ENCODE results near the gene RNF150. TPM values are rescaled to one million over a fixed set of nuclear protein-coding genes. Genes with fewer than 3 reads are reported as not detected.

The RNF150 gene
- total RNA-seq, 1 experiment from 2014 or later = 1.3 TPM

DNA sequence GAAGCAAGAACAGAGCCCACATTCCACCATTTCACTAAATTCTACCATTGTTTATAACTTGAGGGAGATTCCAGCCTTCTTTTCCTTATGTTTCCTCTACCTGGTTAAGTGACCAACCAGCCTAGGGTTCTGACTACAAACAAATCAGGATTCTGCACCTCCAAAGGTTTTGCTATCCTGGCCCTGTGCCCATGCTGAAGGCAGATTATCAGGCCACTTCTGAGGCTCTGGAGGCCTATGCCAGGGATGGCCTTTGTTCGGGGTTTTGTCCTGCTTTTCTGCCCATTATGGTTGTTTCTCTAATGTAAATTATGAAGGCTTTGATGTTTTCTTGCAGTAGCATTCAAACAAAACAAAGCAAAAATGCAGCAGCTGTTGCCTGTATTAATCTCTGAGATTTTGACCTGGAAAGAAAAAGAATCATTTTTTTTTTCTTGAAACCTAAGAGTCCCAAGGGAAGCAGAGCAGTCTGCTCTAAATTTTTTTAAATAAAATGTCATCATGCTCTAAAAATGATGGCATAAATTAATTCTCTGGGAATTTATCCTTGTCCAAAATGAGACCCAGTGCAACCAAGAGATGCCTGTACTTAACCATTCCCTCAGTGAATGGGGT lies 55.6 kb downstream of the RNF150 start:
- Histone ChIP-seq H3K4me1 (ENCODE audit: control insufficient read depth, insufficient read depth, low read length) (no peaks in the 10 kb centered on the region), H3K36me3 (ENCODE audit: control insufficient read depth, insufficient read depth, low read length) (no peaks in the 10 kb centered on the region), H3K27me3 (ENCODE audit: control insufficient read depth, insufficient read depth, low read length) (no peaks in the 10 kb centered on the region), H3K9me3 (ENCODE audit: control insufficient read depth, insufficient read depth, low read depth, low read length) (no peaks in the 10 kb centered on the region), H3K4me3 (ENCODE audit: low read depth in 2 of 2, low read length in 2 of 2) (no peak overlapping the region), H3K27ac (ENCODE audit: low read length) (no peak overlapping the region)
- ChIA-PET POLR2A (no interaction called here), CTCF (no interaction called here)
- BruUV-seq (replicated peaks) = no TSS peak
- in situ Hi-C loops (cut with HindIII; ENCODE audit: low pct_unique_long_range_greater_than_20kb, low sequenced_read_pairs) = no loop called here
- intact Hi-C loops (cut with micrococcal nuclease; ENCODE audit: unreplicated experiment) = no loop called here
- ATAC-seq = no peak
- no peak for DNase-seq (ENCODE audit: low read depth, low spot score)
- no peak for TF ChIP-seq TCF7L2 (IDR thresholded peaks at IDR 0.05; ENCODE audit: low read depth, low read length)
- TF ChIP-seq, protein P1, sequence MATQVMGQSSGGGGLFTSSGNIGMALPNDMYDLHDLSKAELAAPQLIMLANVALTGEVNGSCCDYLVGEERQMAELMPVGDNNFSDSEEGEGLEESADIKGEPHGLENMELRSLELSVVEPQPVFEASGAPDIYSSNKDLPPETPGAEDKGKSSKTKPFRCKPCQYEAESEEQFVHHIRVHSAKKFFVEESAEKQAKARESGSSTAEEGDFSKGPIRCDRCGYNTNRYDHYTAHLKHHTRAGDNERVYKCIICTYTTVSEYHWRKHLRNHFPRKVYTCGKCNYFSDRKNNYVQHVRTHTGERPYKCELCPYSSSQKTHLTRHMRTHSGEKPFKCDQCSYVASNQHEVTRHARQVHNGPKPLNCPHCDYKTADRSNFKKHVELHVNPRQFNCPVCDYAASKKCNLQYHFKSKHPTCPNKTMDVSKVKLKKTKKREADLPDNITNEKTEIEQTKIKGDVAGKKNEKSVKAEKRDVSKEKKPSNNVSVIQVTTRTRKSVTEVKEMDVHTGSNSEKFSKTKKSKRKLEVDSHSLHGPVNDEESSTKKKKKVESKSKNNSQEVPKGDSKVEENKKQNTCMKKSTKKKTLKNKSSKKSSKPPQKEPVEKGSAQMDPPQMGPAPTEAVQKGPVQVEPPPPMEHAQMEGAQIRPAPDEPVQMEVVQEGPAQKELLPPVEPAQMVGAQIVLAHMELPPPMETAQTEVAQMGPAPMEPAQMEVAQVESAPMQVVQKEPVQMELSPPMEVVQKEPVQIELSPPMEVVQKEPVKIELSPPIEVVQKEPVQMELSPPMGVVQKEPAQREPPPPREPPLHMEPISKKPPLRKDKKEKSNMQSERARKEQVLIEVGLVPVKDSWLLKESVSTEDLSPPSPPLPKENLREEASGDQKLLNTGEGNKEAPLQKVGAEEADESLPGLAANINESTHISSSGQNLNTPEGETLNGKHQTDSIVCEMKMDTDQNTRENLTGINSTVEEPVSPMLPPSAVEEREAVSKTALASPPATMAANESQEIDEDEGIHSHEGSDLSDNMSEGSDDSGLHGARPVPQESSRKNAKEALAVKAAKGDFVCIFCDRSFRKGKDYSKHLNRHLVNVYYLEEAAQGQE (IDR thresholded peaks at IDR 0.05; ENCODE audit: insufficient read depth in 1 of 2, low read depth in 2 of 2, low read length in 1 of 2) = no peak
- TF ChIP-seq, protein P2, sequence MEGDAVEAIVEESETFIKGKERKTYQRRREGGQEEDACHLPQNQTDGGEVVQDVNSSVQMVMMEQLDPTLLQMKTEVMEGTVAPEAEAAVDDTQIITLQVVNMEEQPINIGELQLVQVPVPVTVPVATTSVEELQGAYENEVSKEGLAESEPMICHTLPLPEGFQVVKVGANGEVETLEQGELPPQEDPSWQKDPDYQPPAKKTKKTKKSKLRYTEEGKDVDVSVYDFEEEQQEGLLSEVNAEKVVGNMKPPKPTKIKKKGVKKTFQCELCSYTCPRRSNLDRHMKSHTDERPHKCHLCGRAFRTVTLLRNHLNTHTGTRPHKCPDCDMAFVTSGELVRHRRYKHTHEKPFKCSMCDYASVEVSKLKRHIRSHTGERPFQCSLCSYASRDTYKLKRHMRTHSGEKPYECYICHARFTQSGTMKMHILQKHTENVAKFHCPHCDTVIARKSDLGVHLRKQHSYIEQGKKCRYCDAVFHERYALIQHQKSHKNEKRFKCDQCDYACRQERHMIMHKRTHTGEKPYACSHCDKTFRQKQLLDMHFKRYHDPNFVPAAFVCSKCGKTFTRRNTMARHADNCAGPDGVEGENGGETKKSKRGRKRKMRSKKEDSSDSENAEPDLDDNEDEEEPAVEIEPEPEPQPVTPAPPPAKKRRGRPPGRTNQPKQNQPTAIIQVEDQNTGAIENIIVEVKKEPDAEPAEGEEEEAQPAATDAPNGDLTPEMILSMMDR (IDR thresholded peaks at IDR 0.05) = no peak
- TF ChIP-seq SIN3A (IDR thresholded peaks at IDR 0.05; ENCODE audit: borderline replicate concordance, insufficient read depth, low read depth, low read length) = no peak
- no peak for TF ChIP-seq POLR2AphosphoS5 (IDR thresholded peaks at IDR 0.05; ENCODE audit: low read depth, low read length)

DNA sequence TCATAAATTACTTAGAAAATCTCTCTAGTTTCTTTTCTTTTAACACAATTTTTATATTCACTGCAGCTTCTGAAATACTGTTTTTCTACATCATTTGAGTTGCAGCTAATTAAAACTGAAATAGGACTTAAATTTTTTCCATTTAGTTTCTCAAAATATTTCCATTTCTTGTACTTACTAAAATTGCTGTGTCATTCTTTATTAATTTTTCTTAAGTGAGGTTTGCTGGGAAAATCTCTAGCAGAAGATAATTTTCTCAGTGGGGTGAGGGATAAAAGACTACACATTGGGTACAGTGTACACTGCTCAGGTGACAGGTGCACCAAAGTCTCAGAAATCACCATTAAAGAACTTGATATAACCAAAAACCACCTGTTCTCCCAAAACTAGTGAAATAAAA lies 57.7 kb downstream of the RNF150 start:
- Histone ChIP-seq H3K4me3 (ENCODE audit: low read depth in 2 of 2, low read length in 2 of 2) (no peak overlapping the region), H3K36me3 (ENCODE audit: control insufficient read depth, insufficient read depth, low read length) (no peaks in the 10 kb centered on the region), H3K4me1 (ENCODE audit: control insufficient read depth, insufficient read depth, low read length) (no peaks in the 10 kb centered on the region), H3K27ac (ENCODE audit: low read length) (no peak overlapping the region), H3K9me3 (ENCODE audit: control insufficient read depth, insufficient read depth, low read depth, low read length) (no peaks in the 10 kb centered on the region), H3K27me3 (ENCODE audit: control insufficient read depth, insufficient read depth, low read length) (no peaks in the 10 kb centered on the region)
- BruUV-seq (replicated peaks) = no TSS peak
- in situ Hi-C loops (cut with HindIII; ENCODE audit: low pct_unique_long_range_greater_than_20kb, low sequenced_read_pairs) = no loop called here
- intact Hi-C loops (cut with micrococcal nuclease; ENCODE audit: unreplicated experiment) = no loop called here
- TF ChIP-seq TCF7L2 (IDR thresholded peaks at IDR 0.05; ENCODE audit: low read depth, low read length) = no peak
- TF ChIP-seq, protein P1 (IDR thresholded peaks at IDR 0.05; ENCODE audit: insufficient read depth in 1 of 2, low read depth in 2 of 2, low read length in 1 of 2) = no peak
- TF ChIP-seq SIN3A (IDR thresholded peaks at IDR 0.05; ENCODE audit: borderline replicate concordance, insufficient read depth, low read depth, low read length) = no peak
- TF ChIP-seq POLR2AphosphoS5 (IDR thresholded peaks at IDR 0.05; ENCODE audit: low read depth, low read length) = no peak
- TF ChIP-seq, protein P2 (IDR thresholded peaks at IDR 0.05) = no peak
- DNase-seq (ENCODE audit: low read depth, low spot score) (no peak), ATAC-seq (no peak)
- ChIA-PET POLR2A (no interaction called here), CTCF (no interaction called here)
